H1 (cell line): ENCODE results near the gene FAM53B.

ENCODE experiments used
- CTCF ChIP-seq, 3 experiments: IDR thresholded peaks; 1 replicate in 2 of 3; 2 replicates in 1 of 3; pipeline versions ENCODE4 v1.5.1 to v1.6.1; 2011; ENCODE audit warnings: low read length in 3 of 3, mild to moderate bottlenecking in 3 of 3, inconsistent platforms in 2 of 3, low read depth in 1 of 3, moderate library complexity in 1 of 3; ENCODE audit not compliant: insufficient read depth in 1 of 3; ENCODE audit errors: control extremely low read depth in 1 of 3
- EP300 ChIP-seq, 2 experiments: IDR thresholded peaks; 1 replicate in 1 of 2; 2 replicates in 1 of 2; pipeline ENCODE4 v1.6.1; 2011 to 2012; ENCODE audit warnings: low read depth in 2 of 2, low read length in 2 of 2, mild to moderate bottlenecking in 2 of 2, borderline replicate concordance in 1 of 2, inconsistent platforms in 1 of 2, moderate library complexity in 1 of 2
- GTF2F1 ChIP-seq: IDR thresholded peaks from 2 replicates; pipeline ENCODE4 v1.6.1; 2012; ENCODE audit warnings: low read depth, low read length, improper control_type of control experiment, borderline replicate concordance
- MAX ChIP-seq: IDR thresholded peaks from 2 replicates; pipeline ENCODE4 v1.6.1; 2012; ENCODE audit warnings: inconsistent platforms
- POLR2A ChIP-seq, 2 experiments: IDR thresholded peaks; 1 replicate in 1 of 2; 2 replicates in 1 of 2; pipeline ENCODE4 v1.6.1; 2011; ENCODE audit warnings: low read depth in 2 of 2, low read length in 2 of 2, mild to moderate bottlenecking in 2 of 2; ENCODE audit errors: control extremely low read depth in 1 of 2
- RBBP5 ChIP-seq: IDR thresholded peaks from 2 replicates; pipeline ENCODE4 v1.7.1; 2012; ENCODE audit warnings: low read depth, mild to moderate bottlenecking, inconsistent platforms, low read length, moderate library complexity, borderline replicate concordance
- ZNF274 ChIP-seq: IDR thresholded peaks from 2 replicates; pipeline ENCODE4 v1.7.0; 2012; ENCODE audit warnings: low read length, borderline replicate concordance; ENCODE audit errors: extremely low read depth

- TF ChIP-seq POLR2A (IDR thresholded peaks at IDR 0.05; ENCODE audit: control extremely low read depth in 1 of 2, low read depth in 2 of 2, low read length in 2 of 2) (no peak), CTCF (IDR thresholded peaks at IDR 0.05; ENCODE audit: control extremely low read depth in 1 of 3, insufficient read depth in 1 of 3, low read depth in 1 of 3, low read length in 3 of 3) (no peak), EP300 (IDR thresholded peaks at IDR 0.05; ENCODE audit: borderline replicate concordance in 1 of 2, low read depth in 2 of 2, low read length in 2 of 2) (no peak), GTF2F1 (no peak), RBBP5 (no peak), ZNF274 (no peak), MAX (no peak)
Measured at GRCh38 chr10:124701881-124702656, 42.1 kb downstream of the FAM53B start.
